ENCODE measurements around the gene LRRC38.

DNA sequence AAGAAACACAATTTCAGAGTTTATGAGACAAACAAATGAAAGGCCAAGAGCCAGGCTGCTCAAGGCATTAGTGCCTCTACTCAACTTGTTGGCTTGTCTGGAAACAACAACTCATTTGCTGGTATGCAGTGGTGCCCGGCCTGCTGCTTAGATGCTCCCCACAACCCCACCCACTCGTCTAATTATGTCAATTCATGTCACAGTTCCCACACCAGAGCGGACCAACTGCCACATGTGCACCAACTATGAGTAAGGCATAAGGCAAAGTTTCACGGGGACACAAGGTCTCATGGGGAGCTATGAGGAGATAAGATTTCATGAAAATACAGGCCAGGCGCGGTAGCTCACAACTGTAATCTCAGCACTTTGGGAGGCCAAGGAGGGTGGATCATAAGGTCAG is 34.5 kb upstream of the LRRC38 start:
- TF ChIP-seq POLR2A (IDR thresholded peaks at IDR 0.05; ENCODE audit: low read depth) (no peak), EP300 (IDR thresholded peaks at IDR 0.05) (no peak), POLR2AphosphoS5 (IDR thresholded peaks at IDR 0.05) (no peak)
- TF ChIP-seq, protein P1, sequence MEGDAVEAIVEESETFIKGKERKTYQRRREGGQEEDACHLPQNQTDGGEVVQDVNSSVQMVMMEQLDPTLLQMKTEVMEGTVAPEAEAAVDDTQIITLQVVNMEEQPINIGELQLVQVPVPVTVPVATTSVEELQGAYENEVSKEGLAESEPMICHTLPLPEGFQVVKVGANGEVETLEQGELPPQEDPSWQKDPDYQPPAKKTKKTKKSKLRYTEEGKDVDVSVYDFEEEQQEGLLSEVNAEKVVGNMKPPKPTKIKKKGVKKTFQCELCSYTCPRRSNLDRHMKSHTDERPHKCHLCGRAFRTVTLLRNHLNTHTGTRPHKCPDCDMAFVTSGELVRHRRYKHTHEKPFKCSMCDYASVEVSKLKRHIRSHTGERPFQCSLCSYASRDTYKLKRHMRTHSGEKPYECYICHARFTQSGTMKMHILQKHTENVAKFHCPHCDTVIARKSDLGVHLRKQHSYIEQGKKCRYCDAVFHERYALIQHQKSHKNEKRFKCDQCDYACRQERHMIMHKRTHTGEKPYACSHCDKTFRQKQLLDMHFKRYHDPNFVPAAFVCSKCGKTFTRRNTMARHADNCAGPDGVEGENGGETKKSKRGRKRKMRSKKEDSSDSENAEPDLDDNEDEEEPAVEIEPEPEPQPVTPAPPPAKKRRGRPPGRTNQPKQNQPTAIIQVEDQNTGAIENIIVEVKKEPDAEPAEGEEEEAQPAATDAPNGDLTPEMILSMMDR (IDR thresholded peaks at IDR 0.05): no peak
